ENCODE measurements around the gene TKT. TPM values are rescaled to one million over a fixed set of nuclear protein-coding genes. Genes with fewer than 3 reads are reported as not detected.

TKT gene
- total and polyA plus RNA-seq, 2 of the 8 experiments (the other 6 are each of a cell fraction or from before 2014, with no cell fraction given) = 418 to 986 TPM

DNA sequence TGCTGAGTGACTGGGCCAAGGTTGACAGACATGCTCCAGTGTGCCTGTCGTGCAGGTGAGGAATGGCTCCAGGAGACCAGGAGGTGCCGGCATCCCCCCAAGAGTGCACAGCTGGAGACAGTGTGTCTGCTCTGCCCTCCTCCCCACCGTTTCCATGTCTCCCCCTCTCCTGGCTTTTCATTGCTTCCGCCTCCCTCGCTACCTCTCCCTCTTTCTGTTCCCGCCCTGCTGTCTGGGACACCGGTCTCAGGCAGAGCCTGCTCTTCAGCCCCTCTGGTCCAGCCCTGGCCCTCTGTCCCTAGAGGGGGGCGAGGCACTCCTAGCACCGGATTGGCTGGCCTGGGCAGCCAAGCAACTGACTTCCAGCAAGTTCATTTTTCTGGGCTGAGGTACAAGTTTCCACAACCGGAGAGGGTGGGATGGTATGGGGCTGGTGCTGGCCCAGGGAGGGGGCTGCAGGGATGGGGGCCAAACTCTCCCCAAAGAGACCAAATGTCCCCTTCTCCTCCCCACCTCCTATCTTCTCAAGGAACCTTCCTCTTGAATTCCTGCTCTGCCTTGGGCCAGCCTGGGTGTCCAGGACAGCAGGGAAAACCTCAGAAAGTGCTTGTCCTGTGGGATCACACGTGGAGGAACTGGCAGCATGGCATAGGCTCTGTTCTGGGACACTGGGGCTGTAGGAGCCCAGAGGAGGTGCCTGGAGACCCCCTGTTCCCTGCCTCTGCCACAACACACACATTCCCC, 62.2 kb downstream of the TKT start (continued):
- TF ChIP-seq JUND (IDR thresholded peaks at IDR 0.05; ENCODE audit: low read length) (no peak), SIN3A (conservative IDR thresholded peaks at IDR 0.05 in 1 of 2, IDR thresholded peaks at IDR 0.05 in 1 of 2; ENCODE audit: low read depth in 1 of 2, low read length in 2 of 2) (no peak), EGR1 (IDR thresholded peaks at IDR 0.05; ENCODE audit: borderline replicate concordance, low read depth, low read length) (no peak), PHF8 (conservative IDR thresholded peaks at IDR 0.05; ENCODE audit: low read depth, low read length) (no peak), SRF (IDR thresholded peaks at IDR 0.05; ENCODE audit: low read depth, low read length) (no peak), CTBP2 (IDR thresholded peaks at IDR 0.05; ENCODE audit: borderline replicate concordance, insufficient read depth, insufficient read length, low read length) (no peak), BACH1 (IDR thresholded peaks at IDR 0.05; ENCODE audit: low read length) (no peak), TBP (IDR thresholded peaks at IDR 0.05; ENCODE audit: low read depth, low read length) (no peak)

Measured in H1 (cell line).